ENCODE results near the gene LIN37. TPM values are rescaled to one million over a fixed set of nuclear protein-coding genes. Genes with fewer than 3 reads are reported as not detected.

LIN37 gene
- polyA plus RNA-seq, 1 donor (not counting 4 experiments of a cell fraction or from before 2014, with no cell fraction given), result 6.7 TPM

DNA sequence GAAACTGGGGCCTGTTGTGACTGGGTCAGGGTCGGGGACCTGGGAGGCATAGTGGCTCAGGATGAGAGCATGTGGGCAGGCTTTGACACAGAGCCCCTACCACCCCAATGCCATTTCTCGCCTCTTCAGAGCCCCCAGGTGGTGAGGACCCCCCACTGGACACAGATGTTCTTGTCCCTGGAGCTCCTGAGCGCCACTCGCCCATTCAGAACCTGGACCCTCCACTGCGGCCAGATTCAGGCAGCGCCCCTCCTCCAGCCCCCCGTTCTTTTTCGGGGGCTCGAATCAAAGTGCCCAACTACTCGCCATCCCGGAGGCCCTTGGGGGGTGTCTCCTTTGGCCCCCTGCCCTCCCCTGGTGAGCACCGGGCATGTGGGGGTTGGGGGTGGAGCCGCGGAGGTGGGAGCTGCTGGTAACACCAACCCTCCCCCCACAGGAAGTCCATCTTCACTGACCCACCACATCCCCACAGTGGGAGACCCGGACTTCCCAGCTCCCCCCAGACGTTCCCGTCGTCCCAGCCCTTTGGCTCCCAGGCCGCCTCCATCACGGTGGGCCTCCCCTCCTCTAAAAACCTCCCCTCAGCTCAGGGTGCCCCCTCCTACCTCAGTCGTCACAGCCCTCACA lies 16.5 kb upstream of the LIN37 start:
- no peaks in the 10 kb centered on the region for H3K9me1 ChIP-seq (ENCODE audit: control insufficient read depth, extremely low read depth, insufficient read depth, low read length)
- H2AFZ ChIP-seq (ENCODE audit: control insufficient read depth, low read length), result no peak overlapping the region

DNA sequence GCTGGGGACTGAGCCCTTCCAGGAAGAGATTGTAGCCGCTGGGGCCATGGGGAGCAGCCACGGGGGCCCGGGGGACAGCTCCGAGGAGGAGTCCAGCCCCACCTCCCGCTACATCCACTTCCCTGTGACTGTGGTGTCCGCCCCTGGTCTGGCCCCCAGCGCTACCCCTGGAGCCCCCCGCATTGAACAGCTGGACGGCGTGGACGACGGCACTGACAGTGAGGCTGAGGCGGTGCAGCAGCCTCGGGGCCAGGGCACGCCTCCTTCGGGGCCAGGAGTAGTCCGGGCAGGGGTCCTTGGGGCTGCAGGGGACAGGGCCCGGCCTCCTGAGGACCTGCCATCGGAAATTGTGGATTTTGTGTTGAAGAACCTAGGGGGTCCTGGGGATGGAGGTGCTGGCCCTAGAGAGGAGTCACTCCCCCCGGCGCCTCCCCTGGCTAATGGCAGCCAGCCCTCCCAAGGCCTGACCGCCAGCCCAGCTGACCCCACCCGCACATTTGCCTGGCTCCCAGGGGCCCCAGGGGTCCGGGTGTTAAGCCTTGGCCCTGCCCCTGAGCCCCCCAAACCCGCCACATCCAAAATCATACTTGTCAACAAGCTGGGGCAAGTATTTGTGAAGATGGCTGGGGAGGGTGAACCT lies 15.7 kb upstream of the LIN37 start:
- H3K9ac ChIP-seq (ENCODE audit: control insufficient read depth, extremely low read depth, insufficient read depth, low read length), result no peak overlapping the region
- dilution Hi-C loops (cut with MboI; ENCODE audit: extremely low pct_ligation_motif_present, low sequenced_read_pairs), result no loop called here
- H3K9me3 ChIP-seq (ENCODE audit: control insufficient read depth, low read depth, low read length), result no peaks in the 10 kb centered on the region
- H3K36me3 ChIP-seq (ENCODE audit: control insufficient read depth in 2 of 2, extremely low read depth in 1 of 2, insufficient read depth in 2 of 2, low read length in 2 of 2), result peaks cover 67 to 73% of the 10 kb centered on the region in 2 experiments
- no peak overlapping the region for H3K4me3 ChIP-seq (ENCODE audit: control insufficient read depth in 2 of 3, extremely low read depth in 1 of 3, insufficient read depth in 2 of 3, low read depth in 1 of 3, low read length in 3 of 3)
- FAIRE-seq (no peak), DNase-seq (ENCODE audit: low read depth, low spot score) (no peak)
- H3K79me2 ChIP-seq (ENCODE audit: control insufficient read depth, insufficient read depth, low read length), result peaks cover 2% of the 10 kb centered on the region
- no peak overlapping the region for H2AFZ ChIP-seq (ENCODE audit: control insufficient read depth, low read length)
- no peak overlapping the region for H3K4me2 ChIP-seq (ENCODE audit: control insufficient read depth, extremely low read depth, insufficient read depth, low read depth, low read length)
- no peak overlapping the region for H3K27ac ChIP-seq (ENCODE audit: control insufficient read depth, insufficient read depth, low read length)
- TF ChIP-seq, protein P1, sequence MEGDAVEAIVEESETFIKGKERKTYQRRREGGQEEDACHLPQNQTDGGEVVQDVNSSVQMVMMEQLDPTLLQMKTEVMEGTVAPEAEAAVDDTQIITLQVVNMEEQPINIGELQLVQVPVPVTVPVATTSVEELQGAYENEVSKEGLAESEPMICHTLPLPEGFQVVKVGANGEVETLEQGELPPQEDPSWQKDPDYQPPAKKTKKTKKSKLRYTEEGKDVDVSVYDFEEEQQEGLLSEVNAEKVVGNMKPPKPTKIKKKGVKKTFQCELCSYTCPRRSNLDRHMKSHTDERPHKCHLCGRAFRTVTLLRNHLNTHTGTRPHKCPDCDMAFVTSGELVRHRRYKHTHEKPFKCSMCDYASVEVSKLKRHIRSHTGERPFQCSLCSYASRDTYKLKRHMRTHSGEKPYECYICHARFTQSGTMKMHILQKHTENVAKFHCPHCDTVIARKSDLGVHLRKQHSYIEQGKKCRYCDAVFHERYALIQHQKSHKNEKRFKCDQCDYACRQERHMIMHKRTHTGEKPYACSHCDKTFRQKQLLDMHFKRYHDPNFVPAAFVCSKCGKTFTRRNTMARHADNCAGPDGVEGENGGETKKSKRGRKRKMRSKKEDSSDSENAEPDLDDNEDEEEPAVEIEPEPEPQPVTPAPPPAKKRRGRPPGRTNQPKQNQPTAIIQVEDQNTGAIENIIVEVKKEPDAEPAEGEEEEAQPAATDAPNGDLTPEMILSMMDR (optimal IDR thresholded peaks at IDR 0.05 in 1 of 3, IDR thresholded peaks at IDR 0.05 in 1 of 3, conservative IDR thresholded peaks at IDR 0.05 in 1 of 3; ENCODE audit: extremely low read depth in 1 of 3, insufficient read depth in 2 of 3, low read length in 3 of 3), result no peak
- TF ChIP-seq EZH2 (IDR thresholded peaks at IDR 0.05; ENCODE audit: low read length), result no peak
- no peaks in the 10 kb centered on the region for H3K9me1 ChIP-seq (ENCODE audit: control insufficient read depth, extremely low read depth, insufficient read depth, low read length)
- peaks cover 6% of the 10 kb centered on the region for H4K20me1 ChIP-seq (ENCODE audit: control insufficient read depth, extremely low read depth, insufficient read depth, low read length)
- H3K27me3 ChIP-seq (ENCODE audit: control insufficient read depth, extremely low read depth, insufficient read depth, low read length), result no peaks in the 10 kb centered on the region
- no peaks in the 10 kb centered on the region for H3K4me1 ChIP-seq (ENCODE audit: control insufficient read depth, extremely low read depth, insufficient read depth, low read length)

More for the DNA sequence above, 16.5 kb upstream of the LIN37 start:
- Histone ChIP-seq H3K9ac (ENCODE audit: control insufficient read depth, extremely low read depth, insufficient read depth, low read length) (no peak overlapping the region), H3K36me3 (ENCODE audit: control insufficient read depth in 2 of 2, extremely low read depth in 1 of 2, insufficient read depth in 2 of 2, low read length in 2 of 2) (peaks cover 64 to 74% of the 10 kb centered on the region in 2 experiments), H3K4me3 (ENCODE audit: control insufficient read depth in 2 of 3, extremely low read depth in 1 of 3, insufficient read depth in 2 of 3, low read depth in 1 of 3, low read length in 3 of 3) (no peak overlapping the region), H3K27ac (ENCODE audit: control insufficient read depth, insufficient read depth, low read length) (no peak overlapping the region), H3K27me3 (ENCODE audit: control insufficient read depth, extremely low read depth, insufficient read depth, low read length) (no peaks in the 10 kb centered on the region), H3K4me2 (ENCODE audit: control insufficient read depth, extremely low read depth, insufficient read depth, low read depth, low read length) (no peak overlapping the region), H4K20me1 (ENCODE audit: control insufficient read depth, extremely low read depth, insufficient read depth, low read length) (peaks cover 6% of the 10 kb centered on the region), H3K4me1 (ENCODE audit: control insufficient read depth, extremely low read depth, insufficient read depth, low read length) (no peaks in the 10 kb centered on the region), H3K79me2 (ENCODE audit: control insufficient read depth, insufficient read depth, low read length) (peaks cover 2% of the 10 kb centered on the region), H3K9me3 (ENCODE audit: control insufficient read depth, low read depth, low read length) (no peaks in the 10 kb centered on the region)
- TF ChIP-seq, protein P1 (optimal IDR thresholded peaks at IDR 0.05 in 1 of 3, IDR thresholded peaks at IDR 0.05 in 1 of 3, conservative IDR thresholded peaks at IDR 0.05 in 1 of 3; ENCODE audit: extremely low read depth in 1 of 3, insufficient read depth in 2 of 3, low read length in 3 of 3), result no peak
- no peak for TF ChIP-seq EZH2 (IDR thresholded peaks at IDR 0.05; ENCODE audit: low read length)
- no peak for DNase-seq (ENCODE audit: low read depth, low spot score)
- no peak for FAIRE-seq
- dilution Hi-C loops (cut with MboI; ENCODE audit: extremely low pct_ligation_motif_present, low sequenced_read_pairs), result no loop called here
